Hindlimb muscle (tissue), 1 donor: ENCODE measurements around the gene TESK2. TPM values are rescaled to one million over a fixed set of nuclear protein-coding genes. Genes with fewer than 3 reads are reported as not detected.

Source experiments
- DNase-seq: peaks from one replicate; pipeline ENCODE4 v3.0.0-alpha.2; 2013
- polyA plus RNA-seq: library from polyadenylated mRNA; unstranded; fragments of 120-200 nt; gene quantifications from one replicate; pipeline ENCODE4 v1.2.1, GENCODE V29; 2013; ENCODE audit not compliant: insufficient read length

Gene TESK2
- polyA plus RNA-seq, 1 donor = 2.1 TPM

GRCh38 chr1:45303520-45304310 lies 187.2 kb downstream of the TESK2 start:
- DNase-seq = peak; percentile 96

GRCh38 chr1:45302505-45303150 lies 188.3 kb downstream of the TESK2 start:
- no peak for DNase-seq

GRCh38 chr1:45300669-45300997 lies 190.3 kb downstream of the TESK2 start:
- no peak for DNase-seq

GRCh38 chr1:45299981-45300668 lies 190.8 kb downstream of the TESK2 start:
- DNase-seq = peak; percentile 67

GRCh38 chr1:45299296-45299695 lies 191.7 kb downstream of the TESK2 start:
- no peak for DNase-seq

GRCh38 chr1:45297666-45298356 lies 193.2 kb downstream of the TESK2 start:
- no peak for DNase-seq

Other genes with a start within 250 kb of the TESK2 start
- 1.8 TPM for gene HPDL, start 164.3 kb downstream of the TESK2 start, polyA plus RNA-seq
- 7.1 TPM for gene TOE1, start 151.0 kb downstream of the TESK2 start, polyA plus RNA-seq
- gene MUTYH, start 150.7 kb downstream of the TESK2 start, polyA plus RNA-seq = 16.0 TPM
- 1.0 TPM for gene CCDC163, start 8.9 kb upstream of the TESK2 start, polyA plus RNA-seq
- gene MMACHC, start 9.1 kb upstream of the TESK2 start, polyA plus RNA-seq = 8.7 TPM
- gene PRDX1, start 30.7 kb upstream of the TESK2 start, polyA plus RNA-seq = 129 TPM
- gene AKR1A1, start 59.7 kb upstream of the TESK2 start, polyA plus RNA-seq = 77.2 TPM
- gene NASP, start 92.9 kb upstream of the TESK2 start, polyA plus RNA-seq = 139 TPM
- 1.8 TPM for gene CCDC17, start 132.9 kb upstream of the TESK2 start, polyA plus RNA-seq
- 66.9 TPM for gene GPBP1L1, start 195.4 kb upstream of the TESK2 start, polyA plus RNA-seq
- 30.4 TPM for gene TMEM69, start 197.0 kb upstream of the TESK2 start, polyA plus RNA-seq